ENCODE measurements around the gene MOB3B. TPM values are rescaled to one million over a fixed set of nuclear protein-coding genes. Genes with fewer than 3 reads are reported as not detected.

MOB3B gene
- total RNA-seq, 2 experiments from 2014 or later = 0.34 to 0.38 TPM

GRCh38 chr9:27487128-27487640 lies 42.4 kb downstream of the MOB3B start:
- H3K4me3 Mint-ChIP-seq = no peak overlapping the region
- H3K9me3 Mint-ChIP-seq = no peaks in the 10 kb centered on the region
- no peak overlapping the region for H3K27ac Mint-ChIP-seq
- peaks cover 10% of the 10 kb centered on the region for H3K4me1 Mint-ChIP-seq (ENCODE audit: low read depth)
- CTCF ChIA-PET = interaction anchor here (0.8 kb wide), 1 partner anchor 42 kb away, joined by 4 read pairs; the partner anchor contains the start of gene MOB3B
- H3K27me3 Mint-ChIP-seq = no peaks in the 10 kb centered on the region
- DNase-seq = no peak
- POLR2A ChIA-PET = no interaction called here
- intact Hi-C loops (cut with micrococcal nuclease) = no loop called here
- no peaks in the 10 kb centered on the region for H3K36me3 Mint-ChIP-seq

DNA sequence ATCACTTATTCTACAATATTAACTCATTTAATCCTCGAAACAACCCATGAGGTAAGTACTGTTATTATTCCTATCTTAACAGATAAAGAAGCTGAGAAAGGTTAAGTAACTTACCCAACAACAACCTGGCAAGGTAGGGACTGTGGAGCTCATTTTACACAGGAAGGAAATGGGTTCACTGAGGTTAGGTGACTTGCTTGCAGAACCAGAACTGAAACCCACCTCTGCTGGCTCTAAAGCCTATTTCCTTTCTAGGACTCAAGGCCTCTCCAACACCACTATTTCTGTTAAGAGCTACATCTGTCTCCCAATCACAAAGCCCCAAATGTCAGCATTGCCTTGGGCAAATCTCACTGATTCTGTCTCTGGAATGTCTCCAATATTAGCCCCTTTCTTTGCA lies 44.5 kb downstream of the MOB3B start:
- ChIA-PET POLR2A (interaction anchor here (0.6 kb wide), 1 partner anchor 70 kb away, joined by 3 read pairs; no protein-coding TSS in a partner anchor), CTCF (no interaction called here)
- Mint-ChIP-seq H3K36me3 (no peaks in the 10 kb centered on the region), H3K4me1 (ENCODE audit: low read depth) (peaks cover 10% of the 10 kb centered on the region), H3K9me3 (no peaks in the 10 kb centered on the region), H3K4me3 (no peak overlapping the region), H3K27me3 (no peaks in the 10 kb centered on the region), H3K27ac (no peak overlapping the region)
- DNase-seq = no peak
- intact Hi-C loops (cut with micrococcal nuclease) = no loop called here

DNA sequence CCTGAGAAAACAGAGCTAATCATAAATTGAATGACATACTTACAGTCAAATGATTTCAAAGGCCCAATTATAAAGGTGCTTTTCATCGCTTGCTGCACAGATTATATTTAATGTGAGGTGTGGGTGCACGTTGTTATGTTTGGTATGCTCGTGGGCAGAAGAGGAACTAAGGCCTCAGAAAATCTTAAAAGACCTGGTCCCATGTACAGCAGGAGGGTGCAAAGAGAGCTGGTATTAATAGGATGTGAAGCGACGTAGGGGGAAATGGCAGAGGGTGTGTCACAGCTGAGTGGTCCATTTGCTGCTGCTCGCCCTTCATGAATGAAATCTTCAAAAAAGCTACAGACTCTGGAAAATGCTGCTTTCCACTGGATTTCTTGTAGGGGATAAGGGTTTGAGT lies 46.0 kb downstream of the MOB3B start:
- intact Hi-C loops (cut with micrococcal nuclease) = no loop called here
- Mint-ChIP-seq H3K4me1 (ENCODE audit: low read depth) (peaks cover 8% of the 10 kb centered on the region), H3K9me3 (peaks cover 7% of the 10 kb centered on the region), H3K27me3 (no peaks in the 10 kb centered on the region), H3K36me3 (no peaks in the 10 kb centered on the region), H3K4me3 (no peak overlapping the region), H3K27ac (no peak overlapping the region)
- ChIA-PET CTCF (no interaction called here), POLR2A (no interaction called here)
- DNase-seq = no peak

DNA sequence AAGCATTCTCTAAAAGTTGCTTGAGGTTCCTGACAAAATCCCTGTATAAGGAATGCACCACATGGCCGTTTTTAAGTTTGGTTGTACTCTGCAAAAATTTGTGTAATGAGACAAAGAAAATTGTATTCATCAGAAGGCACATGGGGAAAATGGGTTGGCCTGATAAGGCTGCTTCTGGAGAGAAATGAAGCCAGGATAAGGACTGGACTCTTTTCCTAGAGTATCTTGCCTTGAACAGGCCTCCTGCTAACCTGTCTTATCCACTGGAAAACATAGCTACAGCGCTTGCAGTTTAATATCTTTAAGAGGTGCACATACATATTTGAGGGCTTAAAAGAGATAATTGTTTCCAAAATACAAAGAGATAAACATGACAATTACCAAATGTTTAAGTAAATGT lies 46.9 kb downstream of the MOB3B start:
- peaks cover 8% of the 10 kb centered on the region for H3K4me1 Mint-ChIP-seq (ENCODE audit: low read depth)
- H3K9me3 Mint-ChIP-seq = peaks cover 15% of the 10 kb centered on the region
- no peak for DNase-seq
- POLR2A ChIA-PET = no interaction called here
- H3K4me3 Mint-ChIP-seq = no peak overlapping the region
- H3K36me3 Mint-ChIP-seq = peaks cover 5% of the 10 kb centered on the region
- CTCF ChIA-PET = no interaction called here
- H3K27me3 Mint-ChIP-seq = no peaks in the 10 kb centered on the region
- intact Hi-C loops (cut with micrococcal nuclease) = no loop called here
- H3K27ac Mint-ChIP-seq = no peak overlapping the region

- Mint-ChIP-seq H3K9me3 (peaks cover 16% of the 10 kb centered on the region), H3K27ac (no peak overlapping the region), H3K4me3 (no peak overlapping the region), H3K36me3 (peaks cover 5% of the 10 kb centered on the region), H3K27me3 (no peaks in the 10 kb centered on the region), H3K4me1 (ENCODE audit: low read depth) (no peaks in the 10 kb centered on the region)
- POLR2A ChIA-PET = no interaction called here
- CTCF ChIA-PET = no interaction called here
- no peak for DNase-seq
- intact Hi-C loops (cut with micrococcal nuclease) = no loop called here
Observed at GRCh38 chr9:27478322-27478721, 51.3 kb downstream of the MOB3B start.

- Mint-ChIP-seq H3K27me3 (no peaks in the 10 kb centered on the region), H3K4me3 (no peak overlapping the region), H3K9me3 (peaks cover 16% of the 10 kb centered on the region), H3K36me3 (peaks cover 5% of the 10 kb centered on the region), H3K27ac (no peak overlapping the region), H3K4me1 (ENCODE audit: low read depth) (no peaks in the 10 kb centered on the region)
- CTCF ChIA-PET = no interaction called here
- no peak for DNase-seq
- POLR2A ChIA-PET = no interaction called here
- intact Hi-C loops (cut with micrococcal nuclease) = no loop called here
Observed at GRCh38 chr9:27476870-27477515, 52.6 kb downstream of the MOB3B start.

- Mint-ChIP-seq H3K27ac (no peak overlapping the region), H3K27me3 (no peaks in the 10 kb centered on the region), H3K36me3 (peaks cover 5% of the 10 kb centered on the region), H3K4me3 (no peak overlapping the region), H3K9me3 (peaks cover 16% of the 10 kb centered on the region), H3K4me1 (ENCODE audit: low read depth) (no peaks in the 10 kb centered on the region)
- no peak for DNase-seq
- CTCF ChIA-PET = no interaction called here
- POLR2A ChIA-PET = no interaction called here
- intact Hi-C loops (cut with micrococcal nuclease) = no loop called here
Observed at GRCh38 chr9:27475057-27475595, 54.5 kb downstream of the MOB3B start.

- Mint-ChIP-seq H3K36me3 (peaks cover 5% of the 10 kb centered on the region), H3K27me3 (no peaks in the 10 kb centered on the region), H3K9me3 (peaks cover 16% of the 10 kb centered on the region), H3K27ac (no peak overlapping the region), H3K4me1 (ENCODE audit: low read depth) (no peaks in the 10 kb centered on the region), H3K4me3 (no peak overlapping the region)
- CTCF ChIA-PET = no interaction called here
- no peak for DNase-seq
- intact Hi-C loops (cut with micrococcal nuclease) = no loop called here
- POLR2A ChIA-PET = no interaction called here
Observed at GRCh38 chr9:27474305-27474704, 55.3 kb downstream of the MOB3B start.

GRCh38 chr9:27473111-27473529 lies 56.5 kb downstream of the MOB3B start:
- H3K4me3 Mint-ChIP-seq = no peak overlapping the region
- CTCF ChIA-PET = no interaction called here

DNA sequence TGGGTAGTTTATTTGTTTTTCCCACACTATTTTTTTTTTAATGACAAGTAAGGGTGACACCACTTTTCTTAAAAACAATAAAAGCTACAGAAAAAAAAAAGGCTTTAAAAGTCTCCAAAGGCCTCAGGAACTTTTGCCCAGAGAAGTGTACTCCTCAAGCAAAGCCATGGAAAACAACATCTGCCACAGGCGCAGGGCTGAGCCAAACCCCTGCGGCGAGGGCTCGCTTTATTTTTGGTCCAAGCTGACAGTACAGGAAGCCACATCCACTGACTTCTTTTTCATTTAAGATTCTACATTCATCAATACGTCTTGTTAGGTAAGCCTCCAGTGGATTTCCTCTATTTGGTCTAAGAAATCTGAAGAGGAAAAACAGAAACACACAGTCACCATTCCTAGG lies 57.4 kb downstream of the MOB3B start:
- intact Hi-C loops (cut with micrococcal nuclease) = no loop called here
- no peaks in the 10 kb centered on the region for H3K9me3 Mint-ChIP-seq

More at GRCh38 chr9:27473111-27473529, 56.5 kb downstream of the MOB3B start:
- H3K36me3 Mint-ChIP-seq = peaks cover 2% of the 10 kb centered on the region
- H3K27me3 Mint-ChIP-seq = no peaks in the 10 kb centered on the region
- no peaks in the 10 kb centered on the region for H3K4me1 Mint-ChIP-seq (ENCODE audit: low read depth)
- peaks cover 5% of the 10 kb centered on the region for H3K9me3 Mint-ChIP-seq
- intact Hi-C loops (cut with micrococcal nuclease) = no loop called here
- DNase-seq = no peak
- H3K27ac Mint-ChIP-seq = no peak overlapping the region
- POLR2A ChIA-PET = no interaction called here

DNA sequence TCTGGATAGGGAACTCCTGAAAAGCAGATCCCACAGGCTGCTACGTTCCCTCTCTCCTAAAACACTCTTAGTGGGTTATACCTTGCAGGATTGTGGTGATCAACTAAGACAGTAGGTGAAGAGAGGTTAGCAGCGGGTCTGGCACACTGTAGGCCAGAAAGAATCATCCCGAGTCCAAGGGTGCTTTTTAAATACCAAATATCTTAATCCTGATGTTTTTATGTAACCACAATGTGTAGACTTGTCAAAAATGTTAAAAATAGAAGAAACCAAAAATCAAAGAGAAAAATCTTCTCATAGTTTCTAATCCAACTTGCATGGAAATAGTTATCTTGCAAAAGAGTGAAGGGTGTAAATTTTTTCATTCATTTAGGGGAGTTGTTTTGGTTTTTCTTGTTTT lies 57.8 kb downstream of the MOB3B start:
- intact Hi-C loops (cut with micrococcal nuclease) = no loop called here
- no peak for DNase-seq
- Mint-ChIP-seq H3K4me3 (no peak overlapping the region), H3K9me3 (no peaks in the 10 kb centered on the region), H3K4me1 (ENCODE audit: low read depth) (no peaks in the 10 kb centered on the region), H3K27me3 (no peaks in the 10 kb centered on the region), H3K36me3 (no peaks in the 10 kb centered on the region), H3K27ac (no peak overlapping the region)
- ChIA-PET POLR2A (no interaction called here), CTCF (no interaction called here)

More for the DNA sequence above, 57.4 kb downstream of the MOB3B start:
- no peak for DNase-seq
- Mint-ChIP-seq H3K27me3 (no peaks in the 10 kb centered on the region), H3K27ac (no peak overlapping the region), H3K36me3 (no peaks in the 10 kb centered on the region), H3K4me1 (ENCODE audit: low read depth) (no peaks in the 10 kb centered on the region), H3K4me3 (no peak overlapping the region)
- ChIA-PET CTCF (no interaction called here), POLR2A (no interaction called here)

- H3K9me3 Mint-ChIP-seq = no peaks in the 10 kb centered on the region
- no peak overlapping the region for H3K27ac Mint-ChIP-seq
- intact Hi-C loops (cut with micrococcal nuclease) = no loop called here
- no peaks in the 10 kb centered on the region for H3K36me3 Mint-ChIP-seq
- H3K4me3 Mint-ChIP-seq = no peak overlapping the region
- no peaks in the 10 kb centered on the region for H3K27me3 Mint-ChIP-seq
- POLR2A ChIA-PET = no interaction called here
- H3K4me1 Mint-ChIP-seq (ENCODE audit: low read depth) = no peaks in the 10 kb centered on the region
- no peak for DNase-seq
- CTCF ChIA-PET = no interaction called here
Observed at GRCh38 chr9:27471366-27471765, 58.2 kb downstream of the MOB3B start.

DNA sequence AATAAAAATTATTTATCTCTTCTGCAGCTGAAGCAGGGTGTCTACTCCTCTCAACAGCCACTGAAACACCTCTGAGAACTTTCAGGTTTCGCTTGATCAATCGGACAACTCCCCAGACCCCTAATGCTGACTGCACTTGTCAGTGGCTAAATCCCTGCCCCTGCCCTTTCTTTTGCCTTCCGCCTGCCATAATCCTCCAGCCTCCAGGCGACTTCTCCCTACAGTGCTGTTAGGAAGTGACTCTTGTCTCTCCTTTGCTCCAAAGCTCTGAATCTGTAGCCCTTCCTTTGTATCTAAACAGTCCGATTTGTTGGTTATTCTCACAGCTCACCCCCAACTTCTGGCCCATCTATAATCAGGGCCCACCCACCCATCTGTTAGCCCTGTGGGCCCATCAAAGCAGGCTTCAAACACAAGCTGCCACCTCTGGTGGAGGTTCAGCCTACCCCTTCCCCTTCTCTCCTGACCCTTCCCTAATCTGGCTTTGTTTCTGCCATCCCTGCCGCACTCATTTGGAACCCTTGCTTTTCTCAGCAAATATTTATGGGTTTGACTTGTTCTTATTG lies 59.2 kb downstream of the MOB3B start:
- Mint-ChIP-seq H3K36me3 (no peaks in the 10 kb centered on the region), H3K4me1 (ENCODE audit: low read depth) (no peaks in the 10 kb centered on the region), H3K27ac (no peak overlapping the region), H3K9me3 (no peaks in the 10 kb centered on the region), H3K27me3 (no peaks in the 10 kb centered on the region), H3K4me3 (no peak overlapping the region)
- ChIA-PET CTCF (no interaction called here), POLR2A (no interaction called here)
- intact Hi-C loops (cut with micrococcal nuclease) = no loop called here
- no peak for DNase-seq

Data from activated CD4-positive, alpha-beta memory T cell treated with anti-CD3 and anti-CD28 coated beads for 36 hours (primary cell).